ENCODE measurements around the gene COL5A2. TPM values are rescaled to one million over a fixed set of nuclear protein-coding genes. Genes with fewer than 3 reads are reported as not detected.

Gene COL5A2
- total and polyA plus RNA-seq, 2 donors (not counting 3 experiments of a cell fraction or from before 2014, with no cell fraction given) = 47.4 to 123 TPM

GRCh38 chr2:189118386-189118785 lies 61.2 kb downstream of the COL5A2 start:
- H3K4me1 ChIP-seq (ENCODE audit: control insufficient read depth, extremely low read depth, insufficient read depth, low read length) = no peaks in the 10 kb centered on the region
- FAIRE-seq (no peak), DNase-seq (ENCODE audit: low read depth, low spot score) (no peak)
- intact Hi-C loops (cut with micrococcal nuclease) (no loop called here), dilution Hi-C loops (cut with MboI; ENCODE audit: extremely low pct_ligation_motif_present, low sequenced_read_pairs) (no loop called here)
- H3K9ac ChIP-seq (replicated peaks; ENCODE audit: extremely low read depth, insufficient read depth, low read length) = no peak overlapping the region
- H2AFZ ChIP-seq (ENCODE audit: low read depth, low read length) = no peak overlapping the region
- no peaks in the 10 kb centered on the region for H4K20me1 ChIP-seq (replicated peaks; ENCODE audit: control insufficient read depth, extremely low read depth, insufficient read depth, low read length)
- TF ChIP-seq POLR2A (IDR thresholded peaks at IDR 0.05; ENCODE audit: low read depth, low read length) (no peak), MYC (IDR thresholded peaks at IDR 0.05; ENCODE audit: low read depth, low read length) (no peak), POLR2AphosphoS5 (IDR thresholded peaks at IDR 0.05; ENCODE audit: insufficient read depth, low read depth, low read length) (no peak), JUN (IDR thresholded peaks at IDR 0.05; ENCODE audit: borderline replicate concordance, insufficient read depth, insufficient read length, low read depth) (no peak), GATA2 (IDR thresholded peaks at IDR 0.05; ENCODE audit: insufficient read depth, insufficient read length, low read depth, low read length) (no peak)
- TF ChIP-seq, protein P1, sequence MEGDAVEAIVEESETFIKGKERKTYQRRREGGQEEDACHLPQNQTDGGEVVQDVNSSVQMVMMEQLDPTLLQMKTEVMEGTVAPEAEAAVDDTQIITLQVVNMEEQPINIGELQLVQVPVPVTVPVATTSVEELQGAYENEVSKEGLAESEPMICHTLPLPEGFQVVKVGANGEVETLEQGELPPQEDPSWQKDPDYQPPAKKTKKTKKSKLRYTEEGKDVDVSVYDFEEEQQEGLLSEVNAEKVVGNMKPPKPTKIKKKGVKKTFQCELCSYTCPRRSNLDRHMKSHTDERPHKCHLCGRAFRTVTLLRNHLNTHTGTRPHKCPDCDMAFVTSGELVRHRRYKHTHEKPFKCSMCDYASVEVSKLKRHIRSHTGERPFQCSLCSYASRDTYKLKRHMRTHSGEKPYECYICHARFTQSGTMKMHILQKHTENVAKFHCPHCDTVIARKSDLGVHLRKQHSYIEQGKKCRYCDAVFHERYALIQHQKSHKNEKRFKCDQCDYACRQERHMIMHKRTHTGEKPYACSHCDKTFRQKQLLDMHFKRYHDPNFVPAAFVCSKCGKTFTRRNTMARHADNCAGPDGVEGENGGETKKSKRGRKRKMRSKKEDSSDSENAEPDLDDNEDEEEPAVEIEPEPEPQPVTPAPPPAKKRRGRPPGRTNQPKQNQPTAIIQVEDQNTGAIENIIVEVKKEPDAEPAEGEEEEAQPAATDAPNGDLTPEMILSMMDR (IDR thresholded peaks at IDR 0.05; ENCODE audit: extremely low read depth in 1 of 2, insufficient read depth in 1 of 2, low read depth in 1 of 2, low read length in 2 of 2) = no peak
- TF ChIP-seq, protein P2, sequence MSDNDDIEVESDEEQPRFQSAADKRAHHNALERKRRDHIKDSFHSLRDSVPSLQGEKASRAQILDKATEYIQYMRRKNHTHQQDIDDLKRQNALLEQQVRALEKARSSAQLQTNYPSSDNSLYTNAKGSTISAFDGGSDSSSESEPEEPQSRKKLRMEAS (IDR thresholded peaks at IDR 0.05; ENCODE audit: insufficient read depth, insufficient read length) = no peak
- BruUV-seq (replicated peaks) = no TSS peak
- H3K4me2 ChIP-seq (ENCODE audit: insufficient read depth, low read length) = no peak overlapping the region
- ChIA-PET CTCF (interaction anchor here (0.7 to 4.3 kb wide), 10 partner anchors 8 to 594 kb away, joined by 3 to 99 read pairs (median 6); no protein-coding TSS in a partner anchor), POLR2A (no interaction called here)
- no peaks in the 10 kb centered on the region for H3K27me3 ChIP-seq (ENCODE audit: control insufficient read depth in 2 of 2, insufficient read depth in 2 of 2, low read length in 2 of 2)
- H3K9me1 ChIP-seq (replicated peaks; ENCODE audit: control insufficient read depth, extremely low read depth, insufficient read depth, low read length) = no peaks in the 10 kb centered on the region
- no peaks in the 10 kb centered on the region for H3K9me3 ChIP-seq (replicated peaks; ENCODE audit: control insufficient read depth, insufficient read depth, low read length)
- no peak overlapping the region for H3K4me3 ChIP-seq (replicated peaks in 1 of 3; ENCODE audit: insufficient read depth in 1 of 3, low read depth in 1 of 3, low read length in 3 of 3)
- H3K36me3 ChIP-seq (ENCODE audit: control insufficient read depth in 2 of 2, extremely low read depth in 1 of 2, insufficient read depth in 2 of 2, low read length in 2 of 2) = no peaks in the 10 kb centered on the region
- no peak overlapping the region for H3K27ac ChIP-seq (ENCODE audit: insufficient read depth, low read depth, low read length)
- peaks cover 2% of the 10 kb centered on the region for H3K79me2 ChIP-seq (ENCODE audit: control insufficient read depth, insufficient read depth, low read length)

Measured in endothelial cell of umbilical vein (primary cell).